Stimulated activated CD4-positive, alpha-beta T cell treated with anti-CD3 and anti-CD28 coated beads, TNF-alpha, amount 100 ng/mL, for 4 hours (primary cell): Measurements from ENCODE around the gene ZC3H15.
"Not testable (repeated sequence)": the region's sequence is repeated elsewhere in the genome, so short reads cannot be mapped to it uniquely, and the experiment has no call there.

Experiments used
- DNase-seq, 3 experiments: peaks; one replicate each; pipeline ENCODE4 v3.0.0-alpha.2; 2020; ENCODE audit warnings: low read depth in 3 of 3

ZC3H15 gene

GRCh38 chr2:186493564-186494085, 7.6 kb downstream of the ZC3H15 start:
- DNase-seq, result no peak

DNA sequence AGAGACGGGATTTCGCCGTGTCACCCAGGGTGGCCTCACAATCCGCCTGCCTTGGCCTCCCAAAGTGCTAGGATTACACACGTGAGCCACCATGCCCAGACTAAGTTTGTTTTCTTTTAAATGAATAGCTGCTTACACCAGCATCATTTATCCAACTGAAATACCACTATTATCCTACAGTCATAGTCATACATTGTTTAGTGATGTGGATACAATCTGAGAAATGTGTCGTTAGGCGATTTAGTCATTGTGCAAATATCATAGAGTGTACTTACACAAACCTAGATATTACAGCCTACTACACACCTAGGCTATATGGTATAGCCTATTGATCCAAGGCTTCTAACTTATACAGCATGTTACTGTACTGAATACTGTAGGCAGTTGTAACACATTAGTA, 10.3 kb downstream of the ZC3H15 start:
- DNase-seq, result no peak

DNA sequence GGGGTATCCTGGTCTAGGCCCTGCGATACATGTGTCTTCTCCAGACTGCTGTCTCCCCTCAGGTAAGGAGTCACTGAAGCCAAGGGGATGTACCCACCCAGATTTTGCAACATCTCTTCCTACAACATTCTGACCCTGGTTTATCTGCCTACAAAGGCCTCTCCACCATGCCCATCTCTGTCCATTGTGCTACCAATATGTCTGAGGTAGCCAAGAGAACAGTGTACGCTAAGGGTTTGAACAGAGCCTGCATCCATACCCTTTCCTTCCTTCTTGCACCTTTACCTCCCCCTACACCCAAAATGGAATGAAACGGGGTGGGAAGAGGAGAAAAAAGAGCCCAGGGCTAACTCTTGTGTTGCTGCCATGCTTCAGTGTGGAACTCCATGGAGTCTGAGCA, 11.9 kb downstream of the ZC3H15 start:
- no peak for DNase-seq

DNA sequence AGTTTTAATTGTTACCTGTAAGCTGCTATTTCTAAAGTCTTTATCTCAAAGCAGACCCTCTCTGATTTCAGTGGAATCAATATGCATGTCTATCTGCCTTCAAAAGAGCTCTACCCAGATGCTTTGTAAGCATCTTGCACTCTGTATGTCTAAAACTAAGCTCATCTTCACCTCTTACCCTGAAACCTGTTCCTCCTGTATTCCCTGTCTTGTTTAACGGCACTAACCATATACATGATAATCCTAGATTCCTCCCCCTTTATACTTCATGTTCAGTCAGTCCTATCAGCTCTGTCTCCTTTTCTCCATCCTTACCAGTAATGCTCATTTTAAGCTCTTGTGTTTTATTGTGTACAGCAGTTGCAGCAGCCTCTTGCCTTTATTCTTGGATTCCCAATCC, 12.8 kb downstream of the ZC3H15 start:
- no peak for DNase-seq

GRCh38 chr2:186503827-186504606, 18.0 kb downstream of the ZC3H15 start:
- DNase-seq, result no peak

DNA sequence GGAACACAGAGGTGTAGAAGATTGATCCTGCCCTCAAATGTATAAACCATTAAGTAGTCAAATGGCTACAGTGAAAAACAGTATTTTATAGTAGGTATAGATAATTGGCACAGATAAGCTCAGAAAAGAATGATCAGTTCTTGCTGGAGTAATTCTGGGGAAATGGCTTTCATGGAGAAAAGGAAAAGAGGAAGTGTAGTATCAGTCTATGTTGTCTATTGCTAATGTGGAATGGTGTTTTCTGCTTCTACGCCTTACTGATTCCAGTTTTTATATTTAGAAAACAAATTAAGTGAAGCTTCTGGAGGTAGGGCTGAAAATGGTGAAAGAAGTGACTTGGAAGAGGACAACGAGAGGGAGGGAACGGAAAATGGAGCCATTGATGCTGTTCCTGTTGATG, 22.2 kb downstream of the ZC3H15 start:
- no peak for DNase-seq

GRCh38 chr2:186515376-186515775, 29.3 kb downstream of the ZC3H15 start:
- DNase-seq, result no peak

DNA sequence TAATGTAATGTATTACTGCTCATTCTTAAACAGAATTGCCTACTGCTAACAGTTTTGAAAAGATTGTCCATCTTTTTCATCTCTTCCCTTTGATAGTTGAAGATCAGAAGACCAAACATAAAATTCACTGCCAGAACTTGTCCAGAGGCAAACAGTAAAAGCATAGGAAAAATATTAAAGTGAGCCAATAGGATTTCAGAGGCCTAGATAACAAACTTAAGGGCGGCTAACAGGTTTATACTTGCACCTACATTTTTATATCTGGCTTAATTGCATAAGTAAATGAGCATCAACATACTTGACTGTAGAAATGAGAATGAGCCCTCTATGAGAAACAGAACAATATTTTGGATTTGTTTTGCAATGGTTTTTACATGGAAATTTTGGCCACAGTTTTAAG, 30.3 kb downstream of the ZC3H15 start:
- no peak for DNase-seq

GRCh38 chr2:186517090-186517489, 31.0 kb downstream of the ZC3H15 start:
- DNase-seq, result no peak

DNA sequence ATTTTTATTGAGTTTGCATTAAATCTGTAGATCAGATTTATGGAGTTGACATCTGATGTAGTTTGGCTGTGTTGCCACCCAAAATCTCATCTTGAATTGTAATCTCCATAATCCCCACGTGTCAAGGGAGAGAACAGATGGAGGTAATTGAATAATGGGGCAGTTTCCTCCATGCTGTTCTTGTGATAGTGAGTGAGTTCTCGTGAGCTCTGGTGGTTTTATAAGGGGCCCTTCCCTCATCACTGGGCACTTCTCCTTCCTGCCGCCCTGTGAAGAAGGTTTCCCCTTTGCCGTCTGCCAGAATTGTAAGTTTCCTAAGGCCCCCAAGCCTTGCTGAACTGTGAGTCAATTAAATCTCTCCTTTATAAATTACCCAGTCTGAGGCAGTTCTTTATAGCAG, 32.2 kb downstream of the ZC3H15 start:
- DNase-seq, result no peak

- no peak for DNase-seq
Measured at GRCh38 chr2:186518945-186519344, 32.9 kb downstream of the ZC3H15 start.

DNA sequence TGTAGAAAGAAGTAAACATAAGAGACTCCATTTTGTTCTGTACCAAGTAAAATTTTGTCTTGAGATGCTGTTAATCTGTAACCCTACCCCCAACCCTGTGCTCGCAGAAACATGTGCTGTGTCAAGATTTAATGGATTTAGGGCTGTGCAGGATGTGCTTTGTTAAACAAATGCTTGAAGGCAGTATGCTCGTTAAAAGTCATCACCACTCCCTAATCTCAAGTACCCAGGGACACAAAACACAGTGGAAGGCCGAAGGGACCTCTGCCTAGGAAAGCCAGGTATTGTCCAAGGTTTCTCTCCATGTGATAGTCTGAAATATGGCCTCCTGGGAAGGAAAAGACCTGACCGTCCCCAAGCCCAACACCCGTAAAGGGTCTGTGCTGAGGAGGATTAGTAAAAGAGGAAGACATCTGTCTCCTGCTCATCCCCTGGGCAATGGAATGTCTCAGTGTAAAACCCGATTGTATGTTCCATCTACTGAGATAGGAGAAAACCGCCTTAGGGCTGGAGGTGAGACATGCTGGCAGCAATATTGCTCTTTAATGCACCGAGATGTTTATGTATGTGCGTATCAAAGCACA, 35.6 kb downstream of the ZC3H15 start:
- not testable (repeated sequence) for DNase-seq

DNA sequence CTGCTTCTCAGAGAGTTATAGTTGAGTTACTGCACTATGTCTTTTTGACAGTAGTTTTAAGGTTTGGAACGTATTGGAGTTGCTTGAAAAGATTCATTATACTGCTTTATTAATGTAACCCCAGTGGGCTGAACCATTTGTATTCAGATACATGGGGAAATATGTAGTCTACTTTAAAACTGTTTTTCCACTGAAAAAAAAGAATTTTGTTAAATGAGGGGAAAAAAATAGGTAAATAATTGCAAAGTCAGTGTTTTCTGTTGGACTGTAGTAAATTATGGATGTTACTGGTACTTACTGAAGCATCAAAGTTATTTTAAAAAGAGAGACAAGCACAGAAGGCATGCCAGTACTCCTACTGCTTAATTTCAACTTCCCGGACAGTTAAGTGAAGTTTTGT, 36.4 kb downstream of the ZC3H15 start:
- no peak for DNase-seq

- DNase-seq, result no peak
Measured at GRCh38 chr2:186523791-186524190, 37.7 kb downstream of the ZC3H15 start.

DNA sequence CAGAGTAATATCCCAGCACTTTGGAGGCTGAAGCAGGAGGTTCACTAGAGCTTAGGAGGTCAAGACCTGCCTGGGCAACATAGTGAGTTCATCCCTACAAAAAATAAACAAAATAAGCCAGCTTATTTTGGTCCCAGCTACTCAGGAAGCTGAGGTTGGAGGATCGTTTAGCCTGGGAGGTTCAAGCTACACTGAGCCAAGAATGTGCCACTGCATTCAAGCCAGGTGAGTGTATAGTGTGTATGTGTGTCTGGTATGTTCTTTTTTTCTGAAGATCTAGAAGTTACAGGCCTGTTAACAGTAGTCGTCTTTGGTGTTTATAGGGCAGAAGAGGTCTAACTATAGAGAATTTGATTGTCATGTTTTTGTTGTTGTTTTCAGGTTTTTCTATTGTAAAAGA, 40.2 kb downstream of the ZC3H15 start:
- DNase-seq, result no peak

- no peak for DNase-seq
Measured at GRCh38 chr2:186530314-186530713, 44.3 kb downstream of the ZC3H15 start.

GRCh38 chr2:186531257-186531775, 45.3 kb downstream of the ZC3H15 start:
- no peak for DNase-seq

DNA sequence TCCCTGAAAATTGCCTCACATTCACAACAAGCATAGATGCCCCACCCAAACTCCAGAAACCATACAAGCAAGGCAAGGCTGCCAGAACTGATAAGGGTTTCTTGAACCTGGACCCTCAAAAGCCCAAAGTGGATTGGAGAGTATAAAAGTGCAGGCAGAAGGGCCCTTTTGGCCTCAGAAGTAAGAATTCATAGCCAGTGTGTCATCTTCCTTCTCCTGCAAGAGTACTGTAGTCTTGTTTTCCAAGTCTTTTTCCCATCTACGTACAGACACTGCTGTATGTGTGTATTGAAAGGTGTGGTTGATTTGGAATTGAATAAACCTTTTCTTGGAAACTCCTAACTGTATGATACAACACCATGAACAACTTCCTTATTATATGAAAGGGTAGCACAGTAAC, 46.8 kb downstream of the ZC3H15 start:
- no peak for DNase-seq

DNA sequence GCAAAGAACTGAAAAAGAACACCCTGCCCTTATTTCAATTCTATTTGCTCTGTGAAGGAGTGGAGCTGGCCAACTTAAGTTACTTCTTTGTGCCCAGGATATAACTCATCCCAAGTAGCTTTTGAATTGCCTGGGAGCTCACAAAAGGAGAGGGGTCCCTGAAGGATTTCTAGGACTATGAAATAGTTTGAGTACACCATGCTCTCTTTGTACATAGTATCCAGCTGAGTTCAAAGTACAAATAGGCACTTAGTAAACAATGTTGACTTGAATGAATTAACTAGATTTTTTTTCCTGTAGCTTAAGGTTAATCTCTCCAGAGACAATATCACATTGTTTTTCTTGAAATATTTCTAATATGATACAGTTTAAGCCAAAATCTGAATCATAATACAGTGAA, 47.7 kb downstream of the ZC3H15 start:
- no peak for DNase-seq

- DNase-seq, result no peak
Measured at GRCh38 chr2:186534406-186534805, 48.3 kb downstream of the ZC3H15 start.

DNA sequence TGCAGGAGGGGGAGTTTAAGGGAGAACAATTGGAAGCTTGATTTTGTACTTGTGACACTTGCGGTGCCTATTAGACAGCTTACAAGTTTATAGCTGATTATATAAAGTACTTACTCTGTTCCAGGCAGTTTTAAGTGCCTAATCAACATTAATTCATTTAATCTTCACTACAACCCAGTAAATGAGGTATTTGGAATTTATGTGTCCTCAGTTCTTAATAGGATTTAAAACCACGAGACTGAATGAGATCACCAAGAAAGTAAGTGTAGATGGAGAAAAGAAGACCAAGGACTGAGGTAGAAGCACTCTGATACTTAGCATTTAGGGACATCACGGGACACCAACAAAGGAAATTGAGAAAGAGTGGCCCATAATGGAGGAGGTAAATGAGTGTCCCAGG, 49.8 kb downstream of the ZC3H15 start:
- DNase-seq, result no peak

- no peak for DNase-seq
Measured at GRCh38 chr2:186537019-186537418, 51.0 kb downstream of the ZC3H15 start.

- no peak for DNase-seq
Measured at GRCh38 chr2:186540941-186541340, 54.9 kb downstream of the ZC3H15 start.
